Posterior vena cava (tissue), 2 donors: ENCODE measurements around the gene CCDC92B. TPM values are rescaled to one million over a fixed set of nuclear protein-coding genes. Genes with fewer than 3 reads are reported as not detected.
"Not testable (repeated sequence)": the region's sequence is repeated elsewhere in the genome, so short reads cannot be mapped to it uniquely, and the experiment has no call there.

Source experiments
- DNase-seq: peaks from one replicate; pipeline ENCODE4 v3.0.0-alpha.2; 2020; ENCODE audit warnings: low spot score
- intact Hi-C, 2 donors: fragments of 100-400 bp; cut with DNase I; formaldehyde crosslinking; loops; one replicate each; pipeline versions ENCODE4 v1.14.1 to v1.14.2; 2022 to 2023
- long read RNA-seq, 2 donors: library from polyadenylated mRNA; unstranded; transcript quantifications; one replicate each; pipeline ENCODE4 v2.0.0, GENCODE V29; 2020 to 2021
- total RNA-seq, 2 donors: library from RNA; stranded (reverse); fragmentation: NEBNext Ultra II Directional; extraction: Animal tissue kit (Norgen Biotek cat#: 25700); gene quantifications; one replicate each; pipeline ENCODE4 v1.2.1, GENCODE V29; 2021
- donor health status: DM: yes; HTN: yes; CAD: no.
- donor health status: DM: yes; HTN: yes; CAD: no.

Gene CCDC92B
- total RNA-seq, result under 1 TPM; 0.05 to 0.23 TPM
- long read RNA-seq, donor 1, partial matches to known transcripts, result 0 of 1 reads
- long read RNA-seq, donor 1, other reads (novel, unspliced or antisense), result 0 of 1 reads
- long read RNA-seq, donor 2, result 0 reads

- intact Hi-C loops, result no loop called here
- no peak for DNase-seq
These were observed at the start of gene CCDC92B for GRCh38 chr17:2749058-2749783. TSS of gene CCDC92B (minus strand) at chr17:2749652. CDS start at chr17:2735145, 14,507 bp downstream.

DNA sequence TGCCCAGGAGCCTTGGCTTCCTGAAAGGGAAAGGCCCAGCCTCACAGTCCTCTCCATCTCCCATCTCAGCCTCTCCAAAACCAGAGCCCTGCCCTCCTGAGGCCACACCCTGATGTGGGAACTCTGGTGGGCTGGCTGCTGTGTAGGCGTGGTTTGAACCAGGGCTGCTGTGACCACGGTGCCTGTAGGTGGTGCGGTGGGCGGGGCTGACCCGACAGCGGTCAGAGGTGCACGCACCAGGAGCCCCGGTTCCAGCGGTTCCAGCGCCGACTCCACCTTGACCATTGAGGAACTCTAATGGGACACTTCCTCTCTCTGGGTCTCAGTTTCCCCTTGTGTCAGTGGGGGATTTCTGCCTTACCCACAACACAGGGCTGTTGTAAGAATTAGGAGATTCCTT is 49.2 kb upstream of the CCDC92B start:
- DNase-seq, result no peak

DNA sequence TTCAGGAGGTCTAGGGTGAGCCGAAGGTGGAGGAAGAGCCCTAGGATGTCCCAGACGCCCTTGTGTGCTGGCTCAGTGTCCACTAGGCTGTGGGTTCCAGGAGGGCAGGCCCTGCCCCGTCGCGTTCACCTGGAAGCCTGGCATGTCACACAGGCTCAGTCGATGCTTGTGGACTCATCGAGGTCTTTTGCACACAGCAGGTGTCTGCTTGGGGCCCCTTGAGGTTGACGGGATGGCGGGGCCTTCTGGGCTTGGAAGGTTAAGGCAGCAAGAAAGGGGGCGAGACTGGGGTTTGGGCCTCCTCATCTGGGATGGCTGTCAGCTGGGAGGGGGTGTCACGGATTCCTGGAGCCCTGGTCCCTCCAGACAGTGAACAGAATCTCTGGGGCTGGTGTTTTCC is 48.7 kb upstream of the CCDC92B start:
- intact Hi-C loops, result no loop called here
- no peak for DNase-seq

More for the DNA sequence above, 49.2 kb upstream of the CCDC92B start:
- intact Hi-C loops, result no loop called here

GRCh38 chr17:2797637-2798036 is 48.2 kb upstream of the CCDC92B start:
- intact Hi-C loops, result no loop called here
- DNase-seq, result no peak

DNA sequence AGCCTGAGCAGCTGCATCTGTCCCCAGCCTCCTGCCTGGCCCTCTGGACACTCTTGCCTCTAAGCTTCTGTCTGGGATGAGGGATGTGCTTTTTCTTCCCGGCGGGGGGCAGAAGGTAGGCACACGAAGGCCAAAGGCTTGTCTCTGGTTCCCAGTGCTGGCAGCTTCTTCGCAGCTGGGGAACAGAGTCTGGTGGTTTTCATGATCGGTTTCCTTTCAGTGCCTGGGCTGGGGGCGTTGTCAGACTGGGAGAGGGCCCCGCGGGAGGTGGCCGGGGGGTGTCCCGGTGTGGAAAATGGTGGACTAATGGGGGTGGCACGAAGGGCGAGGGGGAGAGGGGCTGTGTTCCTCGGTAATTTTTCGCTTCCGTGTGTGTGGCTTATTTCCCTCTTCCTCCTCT is 47.8 kb upstream of the CCDC92B start:
- intact Hi-C loops, result no loop called here
- no peak for DNase-seq

- intact Hi-C loops, result no loop called here
- DNase-seq, result peak; percentile 92
These were observed 47.0 kb upstream of the CCDC92B start, which contains the start of gene RAP1GAP2 for GRCh38 chr17:2796164-2797125. TSS of gene RAP1GAP2 (plus strand) at chr17:2796438. CDS start at chr17:2796528, 90 bp downstream.

- DNase-seq, result no peak
- intact Hi-C loops, result no loop called here
These were observed 46.1 kb upstream of the CCDC92B start for GRCh38 chr17:2795441-2796163.

DNA sequence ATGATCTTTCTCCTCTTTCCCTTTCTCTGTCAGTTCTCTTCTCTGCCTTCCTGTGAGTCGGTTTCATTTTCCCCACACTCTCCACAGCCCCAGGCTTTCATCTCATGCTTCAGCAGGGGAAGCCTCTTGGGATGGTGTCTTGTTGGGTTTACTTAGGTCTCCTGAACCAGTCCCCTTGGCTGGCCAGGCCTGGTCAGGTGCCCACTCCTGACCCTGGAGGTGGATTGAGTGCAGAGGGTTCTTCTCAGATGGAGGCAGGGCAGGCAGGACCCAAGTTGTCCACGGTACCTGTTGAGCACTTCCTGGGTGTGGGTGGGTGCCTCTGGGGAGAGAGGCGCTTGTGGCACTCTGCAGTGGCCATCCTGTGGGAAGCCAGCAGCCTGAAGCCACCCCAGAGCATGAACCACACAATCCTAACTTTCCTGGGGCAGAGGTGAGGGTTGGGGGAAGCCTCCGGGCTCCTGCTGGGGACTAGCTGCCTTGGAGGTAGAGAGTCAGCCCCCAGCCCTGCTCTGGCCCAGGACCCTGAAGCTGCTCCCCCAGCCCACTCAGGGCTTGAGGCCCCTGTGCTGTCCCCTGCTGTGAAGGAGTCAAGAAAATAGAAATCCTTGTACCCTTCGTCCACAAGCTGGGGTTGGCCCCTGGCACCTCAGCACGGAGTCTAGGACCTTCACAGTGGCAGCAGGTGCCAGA is 44.8 kb upstream of the CCDC92B start:
- intact Hi-C loops, result no loop called here
- DNase-seq, result no peak

GRCh38 chr17:2792366-2793169 is 43.1 kb upstream of the CCDC92B start:
- intact Hi-C loops, result no loop called here
- DNase-seq, result no peak

- intact Hi-C loops, result no loop called here
- DNase-seq, result no peak
These were observed 40.2 kb upstream of the CCDC92B start for GRCh38 chr17:2789700-2790099.

GRCh38 chr17:2786176-2786881 is 36.9 kb upstream of the CCDC92B start:
- intact Hi-C loops, result no loop called here
- peak; percentile 95 for DNase-seq

DNA sequence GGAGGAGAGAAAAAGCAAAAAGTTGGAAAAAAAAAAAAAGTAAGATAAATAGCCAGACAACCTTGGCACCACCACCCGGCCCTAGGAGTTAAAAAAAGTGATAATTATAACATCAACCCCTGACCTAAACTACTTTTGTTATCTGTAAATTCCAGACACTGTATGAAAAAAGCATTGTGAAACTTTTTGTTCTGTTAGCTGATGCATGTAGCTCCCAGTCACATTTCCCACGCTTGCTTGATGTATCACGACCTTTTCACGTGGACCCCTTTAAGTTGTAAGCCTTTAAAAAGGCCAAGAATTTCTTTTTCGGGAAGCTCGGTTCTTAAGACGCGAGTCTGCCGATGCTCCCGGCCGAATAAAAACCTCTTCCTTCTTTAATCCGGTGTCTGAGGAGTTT is 35.9 kb upstream of the CCDC92B start:
- intact Hi-C loops, DNase-seq: not testable (repeated sequence)

DNA sequence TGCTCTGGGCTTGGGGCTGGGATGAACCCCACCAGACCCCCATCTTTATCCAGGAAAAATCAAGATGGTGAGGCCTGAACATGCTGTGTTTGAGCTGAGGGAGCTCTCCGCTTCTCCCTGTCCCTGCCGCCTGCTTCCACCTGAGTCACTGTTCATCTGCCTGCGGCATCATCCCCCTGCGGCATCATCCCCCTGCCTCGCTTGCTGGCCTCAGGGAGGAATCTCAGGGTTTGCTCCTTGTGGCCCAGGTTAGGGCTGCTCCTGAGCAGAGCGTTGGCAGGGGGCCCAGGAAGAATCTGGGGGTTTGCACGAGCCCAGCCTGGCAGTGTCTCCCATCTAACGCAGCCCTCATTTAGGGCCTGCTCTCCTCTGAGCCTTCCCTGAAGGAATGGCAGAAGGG is 35.4 kb upstream of the CCDC92B start:
- intact Hi-C loops, result no loop called here

GRCh38 chr17:2783310-2784030 is 34.0 kb upstream of the CCDC92B start:
- intact Hi-C loops, result no loop called here
- DNase-seq, result no peak

More for the DNA sequence above, 35.4 kb upstream of the CCDC92B start:
- no peak for DNase-seq

DNA sequence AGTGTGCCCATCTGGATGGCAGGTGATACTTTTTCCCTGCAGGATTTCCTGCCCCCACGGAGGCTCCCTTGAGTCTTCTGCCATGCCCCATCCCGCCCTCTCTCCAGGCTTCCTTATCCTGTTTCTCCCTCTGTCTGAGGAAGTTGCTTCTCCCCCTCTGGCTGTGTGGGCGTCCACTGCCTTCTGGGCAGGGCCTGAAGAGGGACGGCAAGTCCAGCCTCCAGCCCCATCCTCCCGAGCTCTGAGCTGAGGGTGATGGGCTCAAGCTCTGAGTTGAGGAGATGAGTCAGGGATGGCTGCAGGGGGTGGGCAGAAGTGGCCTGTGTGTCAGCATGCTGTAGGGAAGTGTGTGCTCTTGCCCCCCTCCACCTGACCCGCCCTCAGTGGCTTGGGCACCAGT is 32.6 kb upstream of the CCDC92B start:
- no peak for DNase-seq
- intact Hi-C loops, result no loop called here

- not testable (repeated sequence) for DNase-seq
These were observed 32.1 kb upstream of the CCDC92B start for GRCh38 chr17:2781598-2781997.

More at GRCh38 chr17:2781598-2781997, 32.1 kb upstream of the CCDC92B start:
- intact Hi-C loops, result not testable (repeated sequence)
